ENCODE measurements around the gene AUTS2. TPM values are rescaled to one million over a fixed set of nuclear protein-coding genes. Genes with fewer than 3 reads are reported as not detected.

The AUTS2 gene
- total RNA-seq, 1 donor from 2014 or later, result 20.4 TPM

GRCh38 chr7:69820479-69821192 lies 222.4 kb downstream of the AUTS2 start:
- no peak for ATAC-seq

- no peak for ATAC-seq
These were observed 224.1 kb downstream of the AUTS2 start for GRCh38 chr7:69822386-69822785.

- ATAC-seq, result no peak
These were observed 225.0 kb downstream of the AUTS2 start for GRCh38 chr7:69823151-69823744.

DNA sequence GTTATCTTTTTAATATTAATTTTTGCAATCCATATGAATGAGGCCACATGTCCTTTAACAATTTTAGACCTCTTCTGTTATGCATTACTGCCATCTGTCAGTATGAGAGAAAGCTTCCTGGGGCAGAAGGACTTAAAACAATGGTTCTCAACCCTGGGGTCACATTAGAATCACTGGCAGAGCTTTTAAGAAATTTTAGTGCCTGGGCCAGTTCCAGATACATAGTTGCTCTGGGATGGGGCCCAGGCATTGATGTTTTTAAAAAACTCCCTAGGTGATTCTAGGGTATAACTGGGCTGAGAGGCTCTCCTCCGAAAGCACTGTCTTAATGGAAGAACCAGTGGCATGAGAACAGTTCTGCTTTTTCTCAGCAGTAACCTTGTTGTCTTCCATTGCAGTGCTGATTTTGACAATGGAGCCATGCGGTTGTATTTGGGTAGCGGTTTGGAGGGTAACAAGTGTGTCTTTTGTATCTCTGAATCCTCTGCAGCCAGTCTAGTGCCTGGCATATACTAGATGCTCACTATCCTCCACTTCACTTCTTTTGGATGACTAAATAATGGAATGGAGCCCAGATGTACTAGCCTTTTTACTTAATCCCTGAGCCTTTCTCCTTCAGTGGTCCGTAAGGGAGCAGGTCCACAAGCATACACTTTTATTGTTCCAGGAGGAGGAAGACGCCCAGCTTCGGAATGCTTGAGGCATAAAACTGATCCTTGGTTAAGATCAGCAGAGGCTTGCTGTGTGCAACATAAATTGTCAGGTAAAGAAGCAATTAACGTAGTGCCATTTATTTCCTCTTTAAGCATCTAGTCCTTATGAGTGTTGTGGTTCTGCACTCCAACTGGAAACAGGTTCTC lies 227.1 kb downstream of the AUTS2 start:
- ATAC-seq, result peak; percentile 80

DNA sequence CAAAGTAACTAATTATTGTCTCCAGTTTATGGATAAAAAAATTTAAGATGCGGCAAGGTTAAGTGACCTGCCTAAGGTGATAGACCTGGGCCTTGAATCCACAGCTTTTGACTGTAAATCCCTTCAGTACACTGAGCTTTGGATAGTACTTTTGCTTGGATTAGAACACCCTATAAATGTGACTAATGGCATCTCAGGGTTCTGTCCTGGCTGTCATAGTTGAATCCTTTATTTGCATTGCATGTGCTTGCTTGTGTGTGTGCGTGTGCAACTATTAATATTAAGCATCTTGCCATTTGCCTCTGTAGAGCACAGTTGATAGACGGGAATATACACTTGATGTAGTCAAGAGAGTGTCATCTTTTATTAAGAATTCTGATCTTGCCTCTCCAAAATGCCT lies 228.0 kb downstream of the AUTS2 start:
- ATAC-seq, result peak; percentile 91

GRCh38 chr7:69827140-69827539 lies 228.9 kb downstream of the AUTS2 start:
- ATAC-seq, result no peak

- ATAC-seq, result no peak
These were observed 229.3 kb downstream of the AUTS2 start for GRCh38 chr7:69827558-69827957.

- ATAC-seq, result no peak
These were observed 234.1 kb downstream of the AUTS2 start for GRCh38 chr7:69832356-69832755.

DNA sequence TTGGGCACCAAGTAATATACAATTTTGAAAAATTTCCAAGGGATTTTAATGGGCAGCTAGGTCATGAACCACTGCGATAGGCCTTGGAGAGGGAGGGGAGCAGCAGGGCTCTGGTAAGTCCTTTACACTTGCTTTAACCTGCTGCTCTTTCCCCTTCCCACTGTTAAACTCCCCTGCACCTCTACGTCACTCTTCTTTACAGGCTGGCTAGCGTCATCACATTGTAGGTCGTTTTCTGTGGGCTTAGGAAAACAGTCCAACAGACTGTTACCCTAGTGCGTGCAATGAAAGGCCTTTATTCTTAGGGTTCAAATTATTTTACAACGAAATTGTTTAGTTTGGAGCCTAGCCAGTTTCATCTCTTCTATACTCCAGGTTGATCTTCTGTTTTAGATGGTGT lies 235.7 kb downstream of the AUTS2 start:
- no peak for ATAC-seq

DNA sequence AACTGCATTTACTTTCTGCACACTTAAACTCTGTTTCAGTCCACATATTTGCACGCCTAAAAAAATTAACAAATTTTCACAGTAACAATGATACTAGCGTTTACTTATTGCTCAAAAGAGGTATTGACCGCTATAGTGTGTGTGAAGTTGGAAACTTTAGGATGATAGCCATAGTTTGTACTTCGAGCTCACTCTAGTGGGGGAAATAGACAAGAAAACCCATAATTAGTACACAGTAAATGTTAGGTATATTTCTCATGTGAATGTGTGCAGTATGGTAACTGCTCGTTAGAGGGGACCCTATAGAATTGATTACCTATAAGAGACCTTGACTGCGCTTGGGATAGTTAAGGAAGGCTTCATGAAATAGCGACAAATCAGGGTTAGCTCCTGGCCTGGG lies 238.4 kb downstream of the AUTS2 start:
- no peak for ATAC-seq

DNA sequence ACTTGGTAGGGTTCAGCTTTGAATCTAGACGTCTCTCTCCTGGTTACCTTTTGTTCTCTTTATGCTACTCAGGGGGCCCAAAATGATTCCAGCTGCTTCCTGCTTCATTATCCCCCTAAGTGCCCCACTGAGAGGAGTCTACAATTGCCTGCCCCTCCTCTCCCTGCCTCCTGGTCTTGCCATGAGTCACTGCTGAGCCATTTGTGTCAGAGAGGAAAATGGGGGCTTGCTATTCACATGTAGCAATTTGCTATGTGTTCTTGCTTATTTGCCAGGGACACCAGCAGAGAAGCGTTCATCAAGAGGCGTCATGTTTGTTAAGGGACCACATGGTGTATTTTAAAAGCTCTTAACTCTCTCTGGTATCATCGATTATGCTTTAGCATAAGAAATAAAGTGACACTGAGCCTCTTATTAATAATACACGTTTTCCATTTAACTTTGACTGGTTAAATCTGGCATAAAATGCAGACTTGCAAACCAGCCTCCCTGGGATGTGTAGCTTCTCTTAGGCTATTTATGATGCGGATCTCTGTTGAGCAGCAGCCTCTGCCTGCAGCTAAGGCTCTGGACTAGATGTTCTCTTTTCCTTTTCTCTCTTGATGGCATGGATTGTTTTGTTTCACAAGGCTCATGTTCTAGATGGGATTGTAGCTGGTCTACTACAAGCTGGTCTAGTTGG lies 239.3 kb downstream of the AUTS2 start:
- no peak for ATAC-seq

DNA sequence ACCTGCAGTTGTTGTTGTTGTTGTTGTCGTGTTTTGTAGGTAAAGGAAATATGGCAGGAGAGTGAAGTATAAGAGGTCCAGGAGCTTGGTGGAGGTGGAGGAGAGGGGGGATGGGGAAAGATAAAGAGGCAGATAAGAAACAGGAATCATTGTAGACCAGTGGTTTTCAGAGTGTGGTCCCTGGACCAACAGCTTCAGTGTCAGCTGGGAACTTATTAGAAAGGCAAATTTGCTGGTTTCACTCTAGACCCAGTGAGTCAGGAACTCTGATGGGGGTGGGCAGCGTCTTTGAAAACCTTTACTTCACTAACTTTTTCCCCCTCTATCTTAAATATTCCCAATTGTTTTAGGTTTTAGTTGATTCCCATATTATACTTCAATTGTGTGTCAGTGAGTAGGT lies 241.5 kb downstream of the AUTS2 start:
- no peak for ATAC-seq

- ATAC-seq, result no peak
These were observed 242.0 kb downstream of the AUTS2 start for GRCh38 chr7:69840248-69840647.

DNA sequence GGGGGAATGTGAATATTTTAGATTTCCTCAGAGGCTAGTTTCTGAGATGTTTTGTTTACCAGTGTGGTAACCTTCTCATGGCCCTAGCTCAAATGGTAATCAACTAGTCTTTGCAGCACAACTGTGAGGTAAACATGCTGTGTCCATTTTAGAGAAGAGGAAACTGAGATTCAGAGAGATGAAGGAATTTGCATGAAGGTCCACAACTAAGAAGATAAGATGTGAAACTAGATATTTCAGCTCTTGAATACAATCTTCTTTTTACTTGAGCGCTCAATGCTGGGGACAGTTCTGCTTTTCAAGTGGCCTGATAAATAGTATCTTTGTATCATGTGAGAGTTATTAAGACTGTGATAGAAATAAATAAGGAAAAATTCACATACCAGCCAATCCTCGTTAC lies 245.4 kb downstream of the AUTS2 start:
- ATAC-seq, result no peak

DNA sequence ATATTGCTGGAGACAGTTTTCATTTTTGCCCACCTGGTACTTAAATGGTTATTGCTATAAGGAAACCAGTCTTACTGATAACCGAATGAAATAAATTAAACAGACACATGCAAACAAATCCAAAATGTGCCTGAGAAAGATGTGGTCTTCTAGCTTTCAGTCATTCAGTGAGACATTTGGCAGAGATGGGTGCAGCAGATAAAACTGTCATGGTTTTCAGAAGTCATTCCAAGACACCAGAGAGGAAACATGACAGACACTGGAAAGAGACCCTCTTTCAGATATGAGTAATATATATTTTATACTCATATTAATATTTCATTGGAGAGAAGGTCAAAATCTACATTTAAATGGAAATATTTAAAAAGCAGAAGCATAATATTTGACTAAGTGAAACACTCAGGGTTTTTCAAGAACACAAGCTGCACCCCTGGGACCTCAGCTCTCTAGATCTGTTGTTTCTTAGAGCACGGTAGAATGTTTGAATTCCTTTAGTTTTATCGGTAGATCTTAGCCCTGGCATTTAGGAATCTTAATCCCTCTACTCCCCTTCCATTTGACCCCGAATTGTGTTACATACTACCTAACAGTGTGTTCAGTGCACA lies 246.1 kb downstream of the AUTS2 start:
- no peak for ATAC-seq

DNA sequence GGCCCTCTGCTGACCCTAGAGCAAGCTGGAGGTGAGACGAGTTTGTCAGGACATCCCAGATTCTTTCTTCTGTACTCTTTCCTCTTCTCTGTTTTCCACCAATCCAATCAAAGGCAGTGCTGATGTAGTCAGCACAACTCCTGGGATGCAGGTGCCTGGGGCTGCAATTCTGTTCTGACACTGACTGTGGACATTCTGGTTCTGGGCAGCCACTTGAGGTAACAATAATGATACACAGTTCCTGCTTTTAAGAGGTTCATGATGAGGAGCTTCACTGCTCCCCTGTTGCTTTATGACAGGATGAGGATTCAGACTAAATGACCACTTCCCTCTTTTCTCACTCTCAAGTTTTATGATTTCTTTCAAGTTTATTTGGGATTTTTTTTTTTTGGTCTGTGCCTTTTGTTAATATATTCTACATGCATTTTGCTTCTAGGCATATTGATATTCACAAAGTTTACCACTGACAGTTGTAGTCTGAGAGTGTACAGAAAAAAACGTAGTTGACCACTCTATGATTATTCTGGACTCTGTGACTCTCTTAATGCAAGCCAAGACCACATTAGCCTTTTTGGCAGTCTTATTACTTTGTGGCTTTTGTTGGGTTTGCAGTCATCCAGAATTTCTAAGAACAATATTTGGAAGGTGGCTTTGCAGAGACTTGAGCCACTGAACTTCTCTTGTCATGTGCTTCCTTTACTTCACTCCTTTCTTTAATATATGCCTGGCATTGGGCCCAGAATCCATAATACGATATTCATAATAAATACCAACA lies 247.6 kb downstream of the AUTS2 start:
- no peak for ATAC-seq

GRCh38 chr7:69847921-69848612 lies 249.8 kb downstream of the AUTS2 start:
- no peak for ATAC-seq

DNA sequence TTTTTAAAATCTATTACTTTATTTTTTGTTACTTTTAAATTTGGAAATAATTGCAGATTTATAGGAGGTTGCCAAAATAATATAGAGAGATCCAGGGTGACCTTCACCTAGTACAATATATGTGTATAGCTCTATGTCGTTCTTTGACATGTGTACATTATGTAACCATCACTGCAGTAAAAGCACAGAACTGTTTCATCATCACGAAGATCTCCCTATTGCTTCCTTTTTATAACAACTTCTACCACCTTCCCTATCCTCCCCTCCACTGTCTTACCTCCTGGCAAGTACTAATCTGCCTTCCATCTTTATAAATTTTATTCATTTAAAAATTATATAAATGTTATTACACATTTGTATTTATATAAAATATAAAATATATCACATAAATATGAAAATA lies 251.0 kb downstream of the AUTS2 start:
- no peak for ATAC-seq

GRCh38 chr7:69857014-69857413 lies 258.7 kb downstream of the AUTS2 start:
- no peak for ATAC-seq

DNA sequence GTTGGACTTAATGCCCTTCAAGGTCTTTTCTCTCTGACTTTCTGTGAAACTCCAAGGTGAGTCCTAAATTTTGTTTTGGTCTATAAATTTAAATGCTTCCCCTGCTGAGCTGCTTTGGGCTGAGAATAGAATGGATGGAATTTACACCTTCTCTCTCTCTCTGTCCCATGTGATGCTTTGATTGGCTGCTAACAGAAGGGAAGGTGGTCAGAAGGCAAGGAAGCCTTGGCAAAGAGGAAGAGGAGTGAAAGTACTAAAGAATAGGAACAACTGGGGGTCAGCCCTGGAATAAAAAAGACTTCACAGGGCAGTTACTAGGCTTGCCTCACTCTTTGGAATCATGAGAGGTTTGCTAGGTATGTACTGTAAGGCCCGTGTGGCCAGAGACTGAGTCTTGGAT lies 260.2 kb downstream of the AUTS2 start:
- no peak for ATAC-seq

DNA sequence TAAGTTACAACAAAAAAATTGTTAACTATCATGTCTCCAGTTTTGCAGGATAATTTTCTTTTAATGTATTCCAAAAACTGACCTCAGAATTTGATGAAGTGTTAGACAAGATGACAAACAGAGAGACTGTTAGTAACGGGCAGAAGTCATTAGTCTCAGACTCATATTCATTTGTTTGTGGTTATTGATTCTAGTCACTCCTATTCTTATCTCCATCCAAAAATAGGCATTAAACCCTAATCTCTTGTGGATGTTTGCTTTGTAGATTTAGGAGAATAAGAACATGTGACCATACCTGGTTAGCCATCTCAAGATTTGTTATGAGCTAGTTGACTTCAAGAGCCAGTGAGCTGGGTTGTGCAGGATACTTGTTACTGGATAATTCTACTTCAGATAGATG lies 261.1 kb downstream of the AUTS2 start:
- ATAC-seq, result no peak

Measured in esophagus mucosa (tissue), 1 donor.